COR-L47 (cell line): ENCODE data around the gene IHH.

Experiments used
- DNase-seq: peaks from one replicate; lab custom pipeline; 2025; lab: John Stamatoyannopoulos, UW

The IHH gene

DNA sequence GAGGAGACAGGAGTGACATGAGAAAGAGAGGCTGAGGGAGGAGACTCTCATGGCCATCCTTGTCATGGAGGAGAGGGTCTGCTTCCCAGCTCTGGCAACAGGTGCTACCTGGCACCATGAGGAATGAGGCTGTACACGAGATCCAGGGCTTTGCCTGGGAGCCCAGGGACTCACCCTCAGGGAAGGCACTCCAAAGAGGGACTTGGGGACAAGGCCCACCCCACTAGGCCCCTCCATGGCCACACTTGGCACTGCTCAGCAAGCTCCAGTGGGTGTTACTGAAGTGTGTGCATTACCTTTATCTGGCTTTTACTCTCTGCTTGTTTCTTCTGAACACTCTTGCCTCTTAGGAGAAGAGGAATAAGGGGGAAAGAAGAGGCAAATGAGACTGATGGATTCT lies 22.1 kb downstream of the IHH start:
- no peak for DNase-seq

GRCh38 chr2:219037783-219038499 lies 22.8 kb downstream of the IHH start:
- DNase-seq: no peak

DNA sequence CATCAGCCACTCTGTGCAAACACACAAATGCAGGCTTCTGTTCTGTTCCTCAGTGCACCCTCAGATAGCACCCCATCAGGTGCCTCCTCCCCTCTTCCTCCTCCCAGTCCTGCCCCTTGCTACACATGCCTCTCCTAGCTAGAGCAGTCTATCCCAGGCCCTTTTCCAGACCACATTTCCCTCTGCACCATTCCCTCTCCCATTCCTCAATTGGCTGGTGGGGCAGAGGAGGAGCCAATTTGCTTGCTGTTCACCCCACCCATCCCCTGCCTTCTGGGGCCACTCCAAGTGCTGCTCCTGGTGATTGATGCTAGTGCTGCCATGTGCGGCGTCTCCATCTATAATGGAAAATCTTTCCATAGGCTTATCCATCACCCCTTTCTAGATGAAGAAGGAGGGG lies 24.8 kb downstream of the IHH start:
- no peak for DNase-seq

DNA sequence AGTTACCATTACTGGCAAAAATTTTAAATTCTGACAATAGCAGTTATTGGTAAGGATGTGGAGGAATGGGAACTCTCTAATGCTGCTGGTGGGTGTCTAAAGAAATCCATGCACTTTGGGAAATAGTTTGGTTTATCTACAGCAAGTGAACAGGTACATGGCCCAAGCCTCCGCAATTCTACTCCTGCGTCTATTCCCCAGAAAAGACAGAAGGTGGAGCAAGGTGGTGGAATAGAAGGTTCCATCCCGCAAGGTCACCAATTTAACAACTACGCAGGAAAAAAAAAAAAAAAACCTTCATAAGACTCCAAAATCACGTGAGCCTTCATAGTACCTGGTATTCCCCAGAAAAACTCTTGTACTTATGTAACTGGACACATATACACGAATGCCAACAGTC lies 25.9 kb downstream of the IHH start:
- DNase-seq: no peak

- no peak for DNase-seq
These were observed 28.5 kb downstream of the IHH start for GRCh38 chr2:219032051-219032745.

DNA sequence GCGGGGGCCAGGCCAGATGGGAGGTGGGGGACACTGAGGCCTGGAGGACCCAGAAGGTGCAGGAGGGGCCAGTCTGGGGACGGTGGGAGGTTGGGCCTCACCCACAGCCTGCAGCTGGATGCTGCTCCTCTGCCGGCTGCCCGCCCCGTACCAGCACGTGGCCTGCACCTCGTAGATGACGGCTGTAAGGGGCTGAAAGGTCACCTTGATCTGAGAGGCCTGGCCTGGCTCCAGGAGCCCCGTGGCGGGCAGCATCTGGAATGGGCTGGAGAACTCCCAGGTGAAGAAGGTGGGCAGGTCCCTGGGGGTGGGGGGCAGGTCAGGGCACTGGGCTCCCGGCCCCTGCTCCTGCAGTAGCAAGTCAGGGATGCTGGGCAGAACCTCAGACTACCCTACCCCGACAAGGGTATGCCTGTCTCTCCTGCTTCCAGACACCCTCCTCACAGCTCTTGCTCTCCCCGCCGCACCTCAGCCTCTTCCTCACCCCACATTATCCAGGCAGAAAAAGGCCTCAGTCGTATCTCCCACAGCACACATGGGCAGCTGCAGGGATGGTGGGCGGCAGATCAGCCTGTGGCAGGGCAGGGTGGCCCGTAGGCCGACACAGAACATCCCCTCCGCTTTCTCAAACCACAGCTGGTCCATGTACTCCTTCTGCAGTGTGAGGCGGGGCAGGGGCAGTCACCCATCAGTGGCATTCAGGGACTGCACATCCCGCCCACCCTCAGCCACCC lies 29.5 kb downstream of the IHH start:
- no peak for DNase-seq

- no peak for DNase-seq
These were observed 30.4 kb downstream of the IHH start for GRCh38 chr2:219030177-219030940.

DNA sequence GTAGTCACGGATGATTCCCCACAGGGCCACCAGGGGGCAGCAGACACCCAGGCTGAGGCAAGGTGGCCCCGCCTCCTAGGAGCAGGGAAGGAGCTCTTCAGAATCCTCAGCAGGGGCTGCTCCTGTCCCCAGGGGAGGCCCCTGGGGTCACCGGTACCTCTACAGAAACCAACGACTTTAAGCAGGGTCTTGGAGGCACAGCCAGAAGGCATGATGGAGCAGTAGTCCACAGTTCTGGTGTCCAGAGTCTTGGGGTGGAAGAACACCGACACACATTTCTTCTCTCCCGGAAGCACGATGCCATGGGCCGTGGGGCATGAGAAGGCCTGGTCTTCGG lies 30.9 kb downstream of the IHH start:
- peak; percentile 46 for DNase-seq

GRCh38 chr2:219028996-219029828 lies 31.5 kb downstream of the IHH start:
- DNase-seq: no peak

GRCh38 chr2:219028141-219028540 lies 32.6 kb downstream of the IHH start:
- no peak for DNase-seq

GRCh38 chr2:219027511-219028055 lies 33.1 kb downstream of the IHH start:
- no peak for DNase-seq

- DNase-seq: no peak
These were observed 33.8 kb downstream of the IHH start for GRCh38 chr2:219026946-219027345.

DNA sequence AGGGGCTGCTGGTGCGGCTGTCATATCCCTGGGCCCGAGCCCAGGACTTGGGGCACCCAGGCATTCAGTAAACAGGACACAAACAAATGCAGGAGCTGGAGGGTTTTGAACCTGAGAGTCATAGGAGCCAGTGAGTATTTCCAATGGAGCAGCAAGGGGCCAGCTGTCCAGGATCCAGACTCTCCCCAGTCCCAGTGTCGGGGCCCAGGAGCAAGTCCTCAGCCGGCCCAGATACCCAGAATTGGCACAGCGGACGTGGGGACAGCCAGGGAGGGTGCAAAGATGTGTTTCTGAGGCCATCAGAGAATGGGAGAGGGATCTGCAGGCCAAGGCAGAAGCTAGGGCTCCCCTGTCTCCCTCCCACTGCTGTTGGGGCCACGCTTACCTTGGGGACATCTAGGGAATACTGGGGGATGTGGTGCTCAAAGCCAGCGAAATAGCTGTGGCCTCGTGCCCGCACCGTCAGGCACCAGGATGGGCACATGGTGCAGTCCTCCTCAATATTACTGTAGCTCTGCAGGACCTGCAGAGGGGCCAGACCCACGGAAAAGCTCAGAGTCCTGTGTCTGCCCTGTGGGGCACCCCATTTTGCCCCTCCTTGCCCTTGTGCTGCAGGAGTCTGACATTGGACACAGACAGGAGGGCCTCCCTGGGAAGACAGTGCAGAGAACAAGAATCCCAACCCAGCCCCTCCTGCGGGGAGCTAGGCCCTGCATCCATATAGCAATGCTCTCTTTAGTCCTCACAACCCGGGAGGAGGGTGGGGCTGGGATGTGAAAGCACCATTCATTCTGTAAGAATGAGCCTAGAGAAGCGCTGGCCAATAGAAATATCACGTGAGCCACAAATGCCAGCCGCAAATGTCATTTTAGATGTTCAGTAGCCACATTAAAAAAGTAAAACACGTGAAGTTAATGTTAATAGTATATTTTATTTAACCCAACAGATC lies 34.8 kb downstream of the IHH start:
- DNase-seq: no peak

DNA sequence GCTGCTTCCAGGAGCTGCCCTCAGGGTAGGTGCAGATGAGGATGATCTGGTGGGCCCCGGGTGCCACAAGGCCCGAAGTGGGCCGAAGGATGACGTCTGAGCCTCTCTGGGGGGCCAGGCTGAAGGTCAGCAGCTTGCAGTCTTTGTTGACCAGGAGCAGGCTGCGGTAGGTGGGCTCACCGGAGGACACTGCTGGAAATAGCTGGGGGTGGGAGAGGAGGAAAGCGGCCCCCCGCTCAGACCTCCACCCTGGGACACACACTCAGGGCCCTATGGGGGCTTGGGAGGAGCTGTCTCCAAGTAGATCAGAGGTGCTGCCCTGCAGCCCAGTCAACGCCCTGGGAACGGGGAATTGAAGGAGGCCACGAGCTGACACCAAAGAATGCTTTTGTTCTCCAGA lies 36.7 kb downstream of the IHH start:
- DNase-seq: no peak

GRCh38 chr2:219023045-219023605 lies 37.6 kb downstream of the IHH start:
- DNase-seq: no peak

GRCh38 chr2:219022616-219023015 lies 38.1 kb downstream of the IHH start:
- DNase-seq: no peak

GRCh38 chr2:219022041-219022440 lies 38.7 kb downstream of the IHH start:
- DNase-seq: no peak

GRCh38 chr2:219021591-219021990 lies 39.1 kb downstream of the IHH start:
- no peak for DNase-seq

DNA sequence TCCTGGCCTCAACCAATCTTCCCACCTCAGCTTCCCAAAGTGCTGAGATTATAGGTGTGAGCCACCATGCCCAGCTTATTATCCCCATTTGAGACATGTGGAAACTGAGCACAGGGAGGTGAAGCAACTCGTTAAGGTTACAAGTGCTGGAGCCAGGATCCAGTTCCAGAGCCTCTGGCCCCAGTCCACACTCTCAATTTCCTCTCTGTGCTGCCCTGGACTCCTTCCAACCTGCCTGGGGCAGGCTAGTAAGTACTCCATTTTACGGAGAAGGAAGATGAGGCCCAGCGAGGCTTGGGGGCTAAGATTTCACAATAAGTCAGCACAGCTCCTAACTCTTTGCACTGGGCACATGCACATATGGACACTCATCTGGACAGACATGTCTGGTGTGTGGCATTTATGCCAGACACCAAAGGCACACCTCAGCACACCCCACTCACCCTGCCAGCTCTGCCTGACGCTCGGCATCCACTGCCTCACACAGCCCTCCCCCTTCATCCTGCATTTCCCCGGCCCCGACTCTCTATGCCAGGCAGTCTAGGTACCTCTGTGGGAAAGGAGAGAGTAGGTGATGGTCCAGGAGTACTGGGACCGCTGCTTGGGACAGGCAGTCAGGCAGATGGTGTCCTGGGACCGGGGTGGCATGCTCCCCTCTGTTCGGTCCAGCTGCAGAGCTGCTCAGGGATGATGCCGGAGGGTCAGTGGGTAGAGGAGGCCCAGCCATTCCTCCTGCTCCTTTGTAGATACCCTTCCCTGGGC lies 39.9 kb downstream of the IHH start:
- no peak for DNase-seq
